HepG2 (cell line): ENCODE measurements around the gene WDR7. TPM values are rescaled to one million over a fixed set of nuclear protein-coding genes. Genes with fewer than 3 reads are reported as not detected.

Experiments used
- ATAC-seq: fragments of 200-7000 bp; cut with Tn5 transposase; 3 replicates; pipeline ENCODE4 v1.9.1; 2020; ENCODE audit warnings: mild to moderate bottlenecking, moderate library complexity
- BruUV-seq: library from RNA; stranded (reverse); fragments of 400-500 nt; replicated peaks from 2 replicates; lab custom pipeline; 2021; lab: Mats Ljungman, UMichigan
- CTCF ChIA-PET: fragments of 300-600 bp; formaldehyde crosslinking; extraction: SDS; loops from one replicate; lab custom pipeline; 2021; ENCODE audit warnings: low total read pairs, inconsistent platforms, low intra/inter-chr PET ratio; lab: Yijun Ruan, JAX
- POLR2A ChIA-PET: fragments of 350-600 bp; sonication (Branson Sonifier 250); formaldehyde crosslinking; loops from one replicate; lab custom pipeline; 2020; ENCODE audit warnings: antibody characterized with exemption, inconsistent platforms; lab: Yijun Ruan, JAX
- DNase-seq: peaks from one replicate; pipeline ENCODE4 v3.0.0-alpha.2; 2015; ENCODE audit warnings: low spot score
- FAIRE-seq: peaks from 3 replicates; lab custom pipeline; 2011; peaks lifted over from hg19 to GRCh38; lab: Jason Lieb, UNC
- H2AFZ ChIP-seq: one replicate; pipeline ENCODE4 v1.6.1; 2011; ENCODE audit warnings: low read length, inconsistent platforms
- H3K27ac ChIP-seq: fragments of 300-600 bp; 3 replicates; pipeline ENCODE4 v1.8.0; 2011; ENCODE audit warnings: mixed run types, mild to moderate bottlenecking, mixed read lengths, low read length, inconsistent platforms; ENCODE audit not compliant: insufficient read depth; ENCODE audit errors: extremely low read length
- H3K27me3 ChIP-seq, 2 experiments: fragments of 200-600 bp in 1 of 2; 2 replicates in 1 of 2; 3 replicates in 1 of 2; pipeline versions ENCODE4 v1.6.0 to v1.8.0; 2011; ENCODE audit warnings: low read length in 2 of 2, mild to moderate bottlenecking in 2 of 2, moderate library complexity in 2 of 2, inconsistent platforms in 1 of 2; ENCODE audit not compliant: insufficient read depth in 2 of 2, control insufficient read depth in 1 of 2
- H3K36me3 ChIP-seq, 2 experiments: fragments of 200-600 bp in 1 of 2; replicated peaks in 1 of 2; 2 replicates in 1 of 2; 3 replicates in 1 of 2; pipeline versions ENCODE4 v1.5.1 to v1.8.0; 2011; ENCODE audit warnings: low read length in 2 of 2, inconsistent platforms in 1 of 2; ENCODE audit not compliant: insufficient read depth in 2 of 2, control insufficient read depth in 1 of 2
- H3K4me1 ChIP-seq: 2 replicates; pipeline ENCODE4 v1.5.1; 2012; ENCODE audit warnings: low read length, inconsistent platforms; ENCODE audit not compliant: insufficient read depth
- H3K4me2 ChIP-seq: 2 replicates; pipeline ENCODE4 v1.6.0; 2011; ENCODE audit warnings: low read depth, low read length, inconsistent platforms
- H3K4me3 ChIP-seq, 3 experiments: fragments of 200-600 bp in 1 of 3; sonication (generic), shearing (Covaris generic) in 1 of 3; replicated peaks in 1 of 3; 2 replicates each; pipeline ENCODE4 v1.5.1; 2011 to 2016; ENCODE audit warnings: low read length in 3 of 3, inconsistent platforms in 2 of 3, low read depth in 2 of 3, mild to moderate bottlenecking in 2 of 3, control low read depth in 1 of 3, mixed read lengths in 1 of 3; ENCODE audit not compliant: insufficient read depth in 1 of 3
- H3K79me2 ChIP-seq: one replicate; pipeline ENCODE4 v1.6.1; 2011; ENCODE audit warnings: low read length, inconsistent platforms; ENCODE audit not compliant: insufficient read depth
- H3K9ac ChIP-seq: 2 replicates; pipeline ENCODE4 v1.6.0; 2011; ENCODE audit warnings: mild to moderate bottlenecking, low read depth, low read length, inconsistent platforms; ENCODE audit not compliant: insufficient read depth
- H3K9me3 ChIP-seq: 2 replicates; pipeline ENCODE4 v1.5.1; 2012; ENCODE audit warnings: mild to moderate bottlenecking, low read length
- H4K20me1 ChIP-seq: 2 replicates; pipeline ENCODE4 v1.6.0; 2011; ENCODE audit warnings: inconsistent platforms, mild to moderate bottlenecking, low read length, moderate library complexity; ENCODE audit not compliant: insufficient read depth
- BCL6 ChIP-seq: IDR thresholded peaks from 2 replicates; pipeline ENCODE4 v1.6.1; 2016; ENCODE audit warnings: missing genetic modification reagents, missing compliant biosample characterization
- HNRNPL ChIP-seq: fragments of 200-400 bp; formaldehyde crosslinking; IDR thresholded peaks from 2 replicates; pipeline ENCODE4 v1.6.1; 2017; ENCODE audit warnings: mild to moderate bottlenecking, low read depth, low read length
- JUND ChIP-seq: sonication (generic); formaldehyde crosslinking; IDR thresholded peaks from 2 replicates; pipeline ENCODE4 v1.8.0; 2022; ENCODE audit warnings: mild to moderate bottlenecking, missing genetic modification reagents
- KLF16 ChIP-seq, 2 experiments: sonication (generic) in 1 of 2; formaldehyde crosslinking in 1 of 2; IDR thresholded peaks; 2 replicates each; pipeline versions ENCODE4 v1.6.1 to v1.8.0; 2016 to 2023; ENCODE audit warnings: missing genetic modification reagents in 2 of 2, missing compliant biosample characterization in 1 of 2
- SP140L ChIP-seq: sonication (generic); formaldehyde crosslinking; IDR thresholded peaks from 2 replicates; pipeline ENCODE4 v1.4.0; 2020; ENCODE audit warnings: missing genetic modification reagents, borderline replicate concordance
- ZBTB8A ChIP-seq: sonication (generic); formaldehyde crosslinking; IDR thresholded peaks from 2 replicates; pipeline ENCODE4 v1.4.0; 2020; ENCODE audit warnings: mild to moderate bottlenecking, low read depth, missing genetic modification reagents, borderline replicate concordance
- ZMYM4 ChIP-seq: sonication (generic); formaldehyde crosslinking; IDR thresholded peaks from 2 replicates; pipeline ENCODE4 v1.8.1; 2023; ENCODE audit warnings: mild to moderate bottlenecking, missing genetic modification reagents
- ZNF503 ChIP-seq: sonication (generic); formaldehyde crosslinking; IDR thresholded peaks from 2 replicates; pipeline ENCODE4 v1.4.0; 2020; ENCODE audit warnings: missing genetic modification reagents
- ZNF891 ChIP-seq: sonication (generic); formaldehyde crosslinking; IDR thresholded peaks from 2 replicates; pipeline ENCODE4 v1.5.0; 2020; ENCODE audit warnings: mild to moderate bottlenecking, missing genetic modification reagents
- WGBS: methylation state at CpG from one replicate; pipeline ENCODE4 v1.1.6; 2017; ENCODE audit warnings: low lambda C conversion rate; 5-methylcytosine and 5-hydroxymethylcytosine counted together
- in situ Hi-C: cut with HindIII; loops from 2 replicates; pipeline ENCODE4 v1.10.0; 2017; ENCODE audit warnings: low pct_unique_long_range_greater_than_20kb; ENCODE audit not compliant: extremely low pct_ligation_motif_present
- intact Hi-C: fragments of 100-400 bp; cut with micrococcal nuclease; formaldehyde crosslinking; loops from one replicate; pipeline ENCODE4 v1.10.0; 2022; ENCODE audit not compliant: unreplicated experiment
- polyA plus RNA-seq, 8 experiments: library from polyadenylated mRNA; depleted of rRNA in 3 of 8; stranded (reverse) in 7 of 8; unstranded in 1 of 8; fragments of >200 nt; fragmentation: Illumina TruSeq in 4 of 8; extraction: Trizol in 4 of 8; gene quantifications; 2 replicates each; pipeline versions ENCODE4 v1.2.1 to v1.2.3, GENCODE V29; 2011 to 2016; ENCODE audit warnings: low read depth in 4 of 8, missing spikeins in 1 of 8, mixed read lengths in 1 of 8; ENCODE audit not compliant: insufficient read depth in 1 of 8
- total RNA-seq, 5 experiments: library from RNA; depleted of rRNA; stranded (reverse); fragments of >200 nt; fragmentation: Illumina TruSeq; extraction: Trizol; gene quantifications; 2 replicates each; pipeline ENCODE4 v1.2.3, GENCODE V29; 2016; ENCODE audit warnings: low read depth in 1 of 5
- TF ChIP-seq, protein P1 (sequence below): sonication (generic); formaldehyde crosslinking; IDR thresholded peaks from 2 replicates; pipeline ENCODE4 v1.4.0; 2020; ENCODE audit warnings: mild to moderate bottlenecking, missing genetic modification reagents
- TF ChIP-seq, protein P2 (sequence below): sonication (generic); formaldehyde crosslinking; IDR thresholded peaks from 2 replicates; pipeline ENCODE4 v1.8.1; 2022; ENCODE audit warnings: mild to moderate bottlenecking, missing genetic modification reagents
- TF ChIP-seq, protein P3 (sequence below): sonication (generic); formaldehyde crosslinking; IDR thresholded peaks from 2 replicates; pipeline ENCODE4 v1.4.0; 2020; ENCODE audit warnings: mild to moderate bottlenecking, missing genetic modification reagents, borderline replicate concordance

The WDR7 gene
- total and polyA plus RNA-seq, 2 of the 13 experiments (the other 11 are each of a cell fraction or from before 2014, with no cell fraction given), result 2.0 to 7.8 TPM

DNA sequence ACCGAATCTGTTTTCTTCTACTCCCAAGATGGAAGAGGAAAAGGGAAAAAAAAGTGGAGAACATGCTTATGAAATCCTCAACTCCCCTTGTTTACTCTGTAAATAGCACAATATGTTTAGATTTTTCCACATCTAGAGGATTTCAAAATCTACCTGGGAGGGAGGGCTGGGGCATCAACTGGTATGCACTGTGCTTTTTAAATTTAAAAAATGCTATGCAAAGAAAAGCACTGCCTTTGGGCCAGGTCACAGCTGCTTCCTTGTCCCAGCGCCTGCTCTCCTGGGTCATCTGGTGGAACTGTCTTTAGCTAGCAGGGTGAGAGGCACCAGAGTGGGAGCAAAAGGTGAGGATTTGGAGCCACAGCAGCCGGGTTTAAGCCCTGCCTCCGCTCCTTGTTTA lies 407.6 kb downstream of the WDR7 start (continued):
- TF ChIP-seq ZMYM4 (CRISPR knock-in tag) (no peak), SP140L (CRISPR knock-in tag) (no peak), HNRNPL (no peak), JUND (CRISPR knock-in tag) (no peak)
- TF ChIP-seq, protein P1, sequence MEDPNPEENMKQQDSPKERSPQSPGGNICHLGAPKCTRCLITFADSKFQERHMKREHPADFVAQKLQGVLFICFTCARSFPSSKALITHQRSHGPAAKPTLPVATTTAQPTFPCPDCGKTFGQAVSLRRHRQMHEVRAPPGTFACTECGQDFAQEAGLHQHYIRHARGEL (CRISPR knock-in tag), result no peak

DNA sequence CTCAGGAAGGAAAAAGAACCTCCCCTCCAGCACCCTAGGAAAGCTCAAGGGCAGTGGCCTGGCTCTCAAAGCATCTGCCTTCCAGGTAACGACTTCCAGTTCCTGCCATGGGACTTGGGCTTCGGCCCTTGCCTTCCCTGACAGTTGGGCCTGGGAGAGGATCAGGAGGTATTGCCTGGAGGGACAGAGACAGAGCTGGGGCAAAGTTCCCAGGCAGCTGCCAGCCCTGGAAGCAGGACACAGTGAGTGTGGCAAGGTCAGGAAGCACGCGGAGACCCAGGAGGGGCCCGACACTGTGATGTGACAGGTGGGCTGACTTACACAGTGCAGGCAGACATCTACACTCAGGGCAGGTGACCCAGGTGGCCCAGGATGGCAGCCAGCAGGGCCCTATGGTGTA lies 408.2 kb downstream of the WDR7 start:
- no peak overlapping the region for H3K4me3 ChIP-seq
- no peak overlapping the region for H3K27ac ChIP-seq
- WGBS, result 23% methylated on average over 5 of the region's 5 CpGs
- ATAC-seq (peak; percentile 76), DNase-seq (no peak), FAIRE-seq (no peak)
- no peak overlapping the region for H3K9ac ChIP-seq
- H4K20me1 ChIP-seq, result no peaks in the 10 kb centered on the region
- intact Hi-C loops, result no loop called here
- H3K9me3 ChIP-seq, result no peaks in the 10 kb centered on the region
- H3K4me2 ChIP-seq, result no peak overlapping the region
- no peaks in the 10 kb centered on the region for H3K79me2 ChIP-seq
- TF ChIP-seq KLF16 (CRISPR knock-in tag; IDR thresholded peaks at IDR 0.05) (no peak), ZNF891 (no peak), BCL6 (no peak), ZNF503 (CRISPR knock-in tag) (no peak), ZBTB8A (CRISPR knock-in tag) (no peak)
- TF ChIP-seq, protein P2, sequence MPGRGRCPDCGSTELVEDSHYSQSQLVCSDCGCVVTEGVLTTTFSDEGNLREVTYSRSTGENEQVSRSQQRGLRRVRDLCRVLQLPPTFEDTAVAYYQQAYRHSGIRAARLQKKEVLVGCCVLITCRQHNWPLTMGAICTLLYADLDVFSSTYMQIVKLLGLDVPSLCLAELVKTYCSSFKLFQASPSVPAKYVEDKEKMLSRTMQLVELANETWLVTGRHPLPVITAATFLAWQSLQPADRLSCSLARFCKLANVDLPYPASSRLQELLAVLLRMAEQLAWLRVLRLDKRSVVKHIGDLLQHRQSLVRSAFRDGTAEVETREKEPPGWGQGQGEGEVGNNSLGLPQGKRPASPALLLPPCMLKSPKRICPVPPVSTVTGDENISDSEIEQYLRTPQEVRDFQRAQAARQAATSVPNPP (CRISPR knock-in tag), result no peak
- TF ChIP-seq, protein P3, sequence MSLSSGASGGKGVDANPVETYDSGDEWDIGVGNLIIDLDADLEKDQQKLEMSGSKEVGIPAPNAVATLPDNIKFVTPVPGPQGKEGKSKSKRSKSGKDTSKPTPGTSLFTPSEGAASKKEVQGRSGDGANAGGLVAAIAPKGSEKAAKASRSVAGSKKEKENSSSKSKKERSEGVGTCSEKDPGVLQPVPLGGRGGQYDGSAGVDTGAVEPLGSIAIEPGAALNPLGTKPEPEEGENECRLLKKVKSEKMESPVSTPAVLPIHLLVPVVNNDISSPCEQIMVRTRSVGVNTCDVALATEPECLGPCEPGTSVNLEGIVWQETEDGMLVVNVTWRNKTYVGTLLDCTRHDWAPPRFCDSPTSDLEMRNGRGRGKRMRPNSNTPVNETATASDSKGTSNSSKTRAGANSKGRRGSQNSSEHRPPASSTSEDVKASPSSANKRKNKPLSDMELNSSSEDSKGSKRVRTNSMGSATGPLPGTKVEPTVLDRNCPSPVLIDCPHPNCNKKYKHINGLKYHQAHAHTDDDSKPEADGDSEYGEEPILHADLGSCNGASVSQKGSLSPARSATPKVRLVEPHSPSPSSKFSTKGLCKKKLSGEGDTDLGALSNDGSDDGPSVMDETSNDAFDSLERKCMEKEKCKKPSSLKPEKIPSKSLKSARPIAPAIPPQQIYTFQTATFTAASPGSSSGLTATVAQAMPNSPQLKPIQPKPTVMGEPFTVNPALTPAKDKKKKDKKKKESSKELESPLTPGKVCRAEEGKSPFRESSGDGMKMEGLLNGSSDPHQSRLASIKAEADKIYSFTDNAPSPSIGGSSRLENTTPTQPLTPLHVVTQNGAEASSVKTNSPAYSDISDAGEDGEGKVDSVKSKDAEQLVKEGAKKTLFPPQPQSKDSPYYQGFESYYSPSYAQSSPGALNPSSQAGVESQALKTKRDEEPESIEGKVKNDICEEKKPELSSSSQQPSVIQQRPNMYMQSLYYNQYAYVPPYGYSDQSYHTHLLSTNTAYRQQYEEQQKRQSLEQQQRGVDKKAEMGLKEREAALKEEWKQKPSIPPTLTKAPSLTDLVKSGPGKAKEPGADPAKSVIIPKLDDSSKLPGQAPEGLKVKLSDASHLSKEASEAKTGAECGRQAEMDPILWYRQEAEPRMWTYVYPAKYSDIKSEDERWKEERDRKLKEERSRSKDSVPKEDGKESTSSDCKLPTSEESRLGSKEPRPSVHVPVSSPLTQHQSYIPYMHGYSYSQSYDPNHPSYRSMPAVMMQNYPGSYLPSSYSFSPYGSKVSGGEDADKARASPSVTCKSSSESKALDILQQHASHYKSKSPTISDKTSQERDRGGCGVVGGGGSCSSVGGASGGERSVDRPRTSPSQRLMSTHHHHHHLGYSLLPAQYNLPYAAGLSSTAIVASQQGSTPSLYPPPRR, result no peak
- CTCF ChIA-PET, result no interaction called here
- no peak overlapping the region for H2AFZ ChIP-seq
- POLR2A ChIA-PET, result no interaction called here
- no peaks in the 10 kb centered on the region for H3K36me3 ChIP-seq
- no peaks in the 10 kb centered on the region for H3K4me1 ChIP-seq
- in situ Hi-C loops, result no loop called here
- no TSS peak for BruUV-seq
- H3K27me3 ChIP-seq, result peaks cover 0 to 11% of the 10 kb centered on the region in 2 experiments; a peak in 2 of 5 replicates
